Neural cell (in vitro differentiated cells): ENCODE measurements around the gene GFPT1. TPM values are rescaled to one million over a fixed set of nuclear protein-coding genes. Genes with fewer than 3 reads are reported as not detected.

Experiments
- H2AFZ ChIP-seq: fragments of 200-600, 300-800 bp; sonication (generic), shearing (Covaris generic); 2 replicates; pipeline ENCODE4 v1.6.0; 2014; ENCODE audit warnings: low read depth, mild to moderate bottlenecking, antibody characterized with exemption, low read length, moderate library complexity
- H3F3A ChIP-seq: fragments of 200-600 bp; shearing (Covaris generic); 2 replicates; pipeline ENCODE4 v1.6.1; 2016; ENCODE audit warnings: mild to moderate bottlenecking, moderate library complexity, mixed read lengths, antibody characterized with exemption, low read length; ENCODE audit not compliant: insufficient read depth, poor library complexity, severe bottlenecking
- H3K27ac ChIP-seq: fragments of 200-600, 300-800 bp; sonication (generic), shearing (Covaris generic); 2 replicates; pipeline ENCODE4 v1.5.1; 2014; ENCODE audit warnings: mild to moderate bottlenecking, low read length, moderate library complexity
- H3K27me3 ChIP-seq: fragments of 300-800, 200-600 bp; sonication (generic), shearing (Covaris generic); 2 replicates; pipeline ENCODE4 v1.6.0; 2014; ENCODE audit warnings: mild to moderate bottlenecking, low read depth, low read length, moderate library complexity; ENCODE audit not compliant: insufficient read depth
- H3K36me3 ChIP-seq: fragments of 300-800, 200-600 bp; sonication (generic), shearing (Covaris generic); 2 replicates; pipeline ENCODE4 v1.5.1; 2014; ENCODE audit warnings: mild to moderate bottlenecking, antibody characterized with exemption, low read length, moderate library complexity; ENCODE audit not compliant: insufficient read depth
- H3K4me2 ChIP-seq: fragments of 300-800, 200-600 bp; sonication (generic), shearing (Covaris generic); 2 replicates; pipeline ENCODE4 v1.6.0; 2014; ENCODE audit warnings: mild to moderate bottlenecking, low read length
- H3K4me3 ChIP-seq: fragments of 300-800, 200-600 bp; sonication (generic), shearing (Covaris generic); 2 replicates; pipeline ENCODE4 v1.5.1; 2014; ENCODE audit warnings: mild to moderate bottlenecking, low read length, moderate library complexity
- H3K79me2 ChIP-seq: fragments of 200-600 bp; shearing (Covaris generic); replicated peaks from 2 replicates; pipeline ENCODE4 v1.6.0; 2014; ENCODE audit warnings: mild to moderate bottlenecking, low read length, moderate library complexity; ENCODE audit not compliant: insufficient read depth
- H3K9ac ChIP-seq: fragments of 300-800, 200-600 bp; sonication (generic), shearing (Covaris generic); 2 replicates; pipeline ENCODE4 v1.6.1; 2016; ENCODE audit warnings: mild to moderate bottlenecking, low read length, mixed read lengths
- H3K9me2 ChIP-seq: fragments of 200-600 bp; shearing (Covaris generic); 2 replicates; pipeline ENCODE4 v1.6.1; 2016; ENCODE audit warnings: mild to moderate bottlenecking, low read length, mixed read lengths; ENCODE audit not compliant: insufficient read depth
- H3K9me3 ChIP-seq: fragments of 200-600, 300-800 bp; sonication (generic), shearing (Covaris generic); 2 replicates; pipeline ENCODE4 v1.6.1; 2016; ENCODE audit warnings: mild to moderate bottlenecking, mixed run types, low read length, moderate library complexity, mixed read lengths
- H4K20me1 ChIP-seq: fragments of 200-600 bp; shearing (Covaris generic); 2 replicates; pipeline ENCODE4 v1.6.1; 2016; ENCODE audit warnings: mild to moderate bottlenecking, mixed run types; ENCODE audit not compliant: insufficient read depth
- EP300 ChIP-seq: fragments of 450-650 bp; conservative IDR thresholded peaks from 2 replicates; pipeline ENCODE4 v1.6.1; 2014; ENCODE audit warnings: antibody characterized with exemption, mild to moderate bottlenecking, moderate library complexity; ENCODE audit not compliant: poor library complexity, severe bottlenecking
- EZH2 ChIP-seq: fragments of 200-600, 300-800 bp; shearing (Covaris generic), sonication (generic); IDR thresholded peaks from 2 replicates; pipeline ENCODE4 v1.6.1; 2014; ENCODE audit warnings: antibody characterized with exemption, low read length, borderline replicate concordance, mild to moderate bottlenecking; ENCODE audit not compliant: insufficient read depth, poor library complexity, severe bottlenecking
- MXI1 ChIP-seq: fragments of 450-650 bp; conservative IDR thresholded peaks from 2 replicates; pipeline ENCODE4 v1.6.1; 2014; ENCODE audit warnings: antibody characterized with exemption, mild to moderate bottlenecking; ENCODE audit not compliant: poor library complexity, severe bottlenecking
- POLR2AphosphoS5 ChIP-seq: IDR thresholded peaks from 2 replicates; pipeline ENCODE4 v1.6.1; 2012
- RAD21 ChIP-seq: fragments of 450-650 bp; conservative IDR thresholded peaks from 2 replicates; pipeline ENCODE4 v1.6.1; 2014; ENCODE audit warnings: antibody characterized with exemption, mild to moderate bottlenecking, moderate library complexity
- SMC3 ChIP-seq: fragments of 450-650 bp; conservative IDR thresholded peaks from 2 replicates; pipeline ENCODE4 v1.6.1; 2014; ENCODE audit warnings: antibody characterized with exemption, mild to moderate bottlenecking, moderate library complexity; ENCODE audit not compliant: poor library complexity
- TAF1 ChIP-seq: IDR thresholded peaks from 2 replicates; pipeline ENCODE4 v1.6.1; 2012; ENCODE audit warnings: low read depth
- polyA plus RNA-seq: library from polyadenylated mRNA; depleted of rRNA; stranded (reverse); fragments of >200 nt; gene quantifications from 2 replicates; pipeline ENCODE4 v1.2.3, GENCODE V29; 2014
- TF ChIP-seq, protein P1 (sequence below): IDR thresholded peaks from 2 replicates; pipeline ENCODE4 v1.6.1; 2012; ENCODE audit warnings: borderline replicate concordance
- TF ChIP-seq, protein P2 (sequence below): fragments of 450-650 bp; IDR thresholded peaks from 2 replicates; pipeline ENCODE4 v1.5.1; 2014; ENCODE audit warnings: antibody characterized with exemption, mild to moderate bottlenecking, moderate library complexity; ENCODE audit not compliant: poor library complexity, severe bottlenecking

The GFPT1 gene
- polyA plus RNA-seq, 1 donor from 2014 or later = 39.4 TPM

- no peaks in the 10 kb centered on the region for H3F3A ChIP-seq
- no peaks in the 10 kb centered on the region for H3K36me3 ChIP-seq
- H3K9me2 ChIP-seq = no peaks in the 10 kb centered on the region
- no peak overlapping the region for H3K4me3 ChIP-seq
- no peak overlapping the region for H2AFZ ChIP-seq
- H3K79me2 ChIP-seq = no peaks in the 10 kb centered on the region
- TF ChIP-seq TAF1 (no peak), RAD21 (no peak), SMC3 (no peak), POLR2AphosphoS5 (no peak), EZH2 (no peak), EP300 (no peak), MXI1 (no peak)
- TF ChIP-seq, protein P1, sequence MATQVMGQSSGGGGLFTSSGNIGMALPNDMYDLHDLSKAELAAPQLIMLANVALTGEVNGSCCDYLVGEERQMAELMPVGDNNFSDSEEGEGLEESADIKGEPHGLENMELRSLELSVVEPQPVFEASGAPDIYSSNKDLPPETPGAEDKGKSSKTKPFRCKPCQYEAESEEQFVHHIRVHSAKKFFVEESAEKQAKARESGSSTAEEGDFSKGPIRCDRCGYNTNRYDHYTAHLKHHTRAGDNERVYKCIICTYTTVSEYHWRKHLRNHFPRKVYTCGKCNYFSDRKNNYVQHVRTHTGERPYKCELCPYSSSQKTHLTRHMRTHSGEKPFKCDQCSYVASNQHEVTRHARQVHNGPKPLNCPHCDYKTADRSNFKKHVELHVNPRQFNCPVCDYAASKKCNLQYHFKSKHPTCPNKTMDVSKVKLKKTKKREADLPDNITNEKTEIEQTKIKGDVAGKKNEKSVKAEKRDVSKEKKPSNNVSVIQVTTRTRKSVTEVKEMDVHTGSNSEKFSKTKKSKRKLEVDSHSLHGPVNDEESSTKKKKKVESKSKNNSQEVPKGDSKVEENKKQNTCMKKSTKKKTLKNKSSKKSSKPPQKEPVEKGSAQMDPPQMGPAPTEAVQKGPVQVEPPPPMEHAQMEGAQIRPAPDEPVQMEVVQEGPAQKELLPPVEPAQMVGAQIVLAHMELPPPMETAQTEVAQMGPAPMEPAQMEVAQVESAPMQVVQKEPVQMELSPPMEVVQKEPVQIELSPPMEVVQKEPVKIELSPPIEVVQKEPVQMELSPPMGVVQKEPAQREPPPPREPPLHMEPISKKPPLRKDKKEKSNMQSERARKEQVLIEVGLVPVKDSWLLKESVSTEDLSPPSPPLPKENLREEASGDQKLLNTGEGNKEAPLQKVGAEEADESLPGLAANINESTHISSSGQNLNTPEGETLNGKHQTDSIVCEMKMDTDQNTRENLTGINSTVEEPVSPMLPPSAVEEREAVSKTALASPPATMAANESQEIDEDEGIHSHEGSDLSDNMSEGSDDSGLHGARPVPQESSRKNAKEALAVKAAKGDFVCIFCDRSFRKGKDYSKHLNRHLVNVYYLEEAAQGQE = no peak
- TF ChIP-seq, protein P2, sequence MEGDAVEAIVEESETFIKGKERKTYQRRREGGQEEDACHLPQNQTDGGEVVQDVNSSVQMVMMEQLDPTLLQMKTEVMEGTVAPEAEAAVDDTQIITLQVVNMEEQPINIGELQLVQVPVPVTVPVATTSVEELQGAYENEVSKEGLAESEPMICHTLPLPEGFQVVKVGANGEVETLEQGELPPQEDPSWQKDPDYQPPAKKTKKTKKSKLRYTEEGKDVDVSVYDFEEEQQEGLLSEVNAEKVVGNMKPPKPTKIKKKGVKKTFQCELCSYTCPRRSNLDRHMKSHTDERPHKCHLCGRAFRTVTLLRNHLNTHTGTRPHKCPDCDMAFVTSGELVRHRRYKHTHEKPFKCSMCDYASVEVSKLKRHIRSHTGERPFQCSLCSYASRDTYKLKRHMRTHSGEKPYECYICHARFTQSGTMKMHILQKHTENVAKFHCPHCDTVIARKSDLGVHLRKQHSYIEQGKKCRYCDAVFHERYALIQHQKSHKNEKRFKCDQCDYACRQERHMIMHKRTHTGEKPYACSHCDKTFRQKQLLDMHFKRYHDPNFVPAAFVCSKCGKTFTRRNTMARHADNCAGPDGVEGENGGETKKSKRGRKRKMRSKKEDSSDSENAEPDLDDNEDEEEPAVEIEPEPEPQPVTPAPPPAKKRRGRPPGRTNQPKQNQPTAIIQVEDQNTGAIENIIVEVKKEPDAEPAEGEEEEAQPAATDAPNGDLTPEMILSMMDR = no peak
- no peak overlapping the region for H3K27ac ChIP-seq
- no peaks in the 10 kb centered on the region for H4K20me1 ChIP-seq
- no peak overlapping the region for H3K9ac ChIP-seq
- H3K27me3 ChIP-seq = no peaks in the 10 kb centered on the region
- no peaks in the 10 kb centered on the region for H3K9me3 ChIP-seq
- H3K4me2 ChIP-seq = no peak overlapping the region
These were observed 95.9 kb downstream of the GFPT1 start for GRCh38 chr2:69291004-69291650.

DNA sequence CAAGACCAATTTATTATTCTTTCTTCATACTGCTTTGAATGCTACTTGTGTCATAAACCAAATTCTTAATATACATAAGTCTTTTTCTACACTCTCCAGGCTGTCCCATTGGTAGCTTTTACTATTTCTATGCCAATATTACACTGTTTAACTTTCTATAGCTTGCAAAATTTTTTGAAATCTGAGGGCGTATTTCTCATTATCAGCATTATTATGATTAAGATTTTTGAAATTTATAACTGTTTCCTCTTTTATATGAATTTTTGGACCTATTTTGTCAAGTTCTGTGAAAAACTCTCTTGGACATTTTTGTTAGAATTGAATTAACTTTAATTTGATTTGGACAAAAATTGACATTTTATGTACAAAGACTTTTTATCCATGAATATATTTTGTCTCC, 98.6 kb downstream of the GFPT1 start:
- no peak for TF ChIP-seq TAF1
- TF ChIP-seq EZH2 = no peak
- TF ChIP-seq, protein P2 = no peak
- TF ChIP-seq POLR2AphosphoS5 = no peak
- TF ChIP-seq MXI1 = no peak
- no peak for TF ChIP-seq RAD21
- TF ChIP-seq SMC3 = no peak
- TF ChIP-seq EP300 = no peak
- TF ChIP-seq, protein P1 = no peak
- Histone ChIP-seq H3K4me2 (no peak overlapping the region), H3K79me2 (no peaks in the 10 kb centered on the region), H2AFZ (no peak overlapping the region), H3K27ac (no peak overlapping the region), H3K9me2 (no peaks in the 10 kb centered on the region), H3F3A (no peaks in the 10 kb centered on the region), H3K4me3 (no peak overlapping the region), H3K27me3 (no peaks in the 10 kb centered on the region), H4K20me1 (no peaks in the 10 kb centered on the region), H3K9ac (no peak overlapping the region), H3K9me3 (no peaks in the 10 kb centered on the region), H3K36me3 (no peaks in the 10 kb centered on the region)
